ENCODE data around the gene KCNK3.
"Not testable (repeated sequence)": the region's sequence is repeated elsewhere in the genome, so short reads cannot be mapped to it uniquely, and the experiment has no call there.

KCNK3 gene

DNA sequence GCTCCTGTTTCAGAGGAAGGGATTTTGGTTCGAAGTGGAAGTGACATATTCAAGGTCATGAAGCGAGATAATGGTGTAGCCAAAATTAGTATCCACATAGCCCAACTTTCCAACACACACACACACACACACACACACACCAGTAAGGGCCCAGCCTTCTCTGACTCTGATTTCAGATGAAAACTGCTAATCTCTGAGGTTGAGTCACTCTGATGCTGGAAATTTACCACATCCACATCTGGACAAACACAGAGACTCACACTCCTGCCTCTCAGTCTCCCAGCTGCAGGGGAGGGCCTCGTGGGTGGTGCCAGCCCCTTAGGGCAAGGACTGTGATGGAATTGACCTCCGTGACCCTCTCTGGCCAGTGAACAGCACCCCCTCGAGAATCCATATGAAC is 42.6 kb downstream of the KCNK3 start:
- no peak for DNase-seq

DNA sequence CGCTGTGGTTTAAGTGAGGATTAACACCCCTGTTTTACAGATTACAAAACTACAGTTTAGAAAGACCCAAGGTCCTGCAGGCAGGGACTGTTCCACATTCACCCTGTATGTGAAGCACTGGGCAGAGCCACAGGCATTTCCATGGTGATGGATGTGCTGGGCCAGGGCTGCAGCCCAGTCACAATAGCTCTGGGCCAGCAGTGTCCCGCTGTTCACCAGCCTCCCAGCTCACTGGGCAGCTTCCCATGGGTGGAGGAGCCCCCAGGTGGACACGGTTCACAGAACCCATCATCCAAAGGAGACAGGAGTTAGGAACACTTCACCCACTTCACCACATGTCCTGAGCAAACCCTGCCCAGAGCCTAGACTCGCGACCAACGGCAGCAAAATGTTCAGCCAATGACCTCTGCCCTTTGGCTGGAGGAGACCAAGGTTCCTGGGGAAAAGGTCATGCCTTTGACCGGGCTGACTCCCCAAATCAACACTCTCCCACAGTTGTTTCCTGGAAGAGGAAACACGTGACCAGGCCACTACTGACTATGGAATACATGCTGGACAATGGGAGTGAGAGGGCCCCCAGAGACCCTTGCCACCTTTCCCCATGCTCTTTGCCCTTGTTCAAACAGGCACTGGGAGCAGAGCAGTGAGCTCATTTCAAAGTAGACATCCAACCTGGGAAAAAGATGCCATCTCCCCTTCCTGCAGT is 43.5 kb downstream of the KCNK3 start:
- DNase-seq: no peak

DNA sequence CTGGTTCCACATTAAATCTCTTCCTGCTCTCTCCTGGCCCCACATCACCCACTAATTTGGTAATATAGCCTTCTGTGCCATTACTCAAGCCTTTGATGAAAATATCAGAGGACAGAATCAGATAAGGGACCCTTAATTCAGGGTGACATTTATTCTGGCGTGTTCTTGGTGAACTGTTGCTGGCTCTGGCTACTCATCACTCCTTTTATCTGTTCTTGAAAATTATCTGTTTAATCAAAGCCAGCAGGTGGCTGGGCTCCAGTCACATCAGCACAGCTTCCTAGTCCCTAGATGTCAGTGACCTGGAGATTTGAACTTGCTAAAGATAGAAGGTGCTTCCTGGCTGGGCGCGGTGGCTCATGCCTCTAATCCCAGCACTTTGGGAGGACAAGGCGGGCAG is 44.7 kb downstream of the KCNK3 start:
- no peak for DNase-seq

DNA sequence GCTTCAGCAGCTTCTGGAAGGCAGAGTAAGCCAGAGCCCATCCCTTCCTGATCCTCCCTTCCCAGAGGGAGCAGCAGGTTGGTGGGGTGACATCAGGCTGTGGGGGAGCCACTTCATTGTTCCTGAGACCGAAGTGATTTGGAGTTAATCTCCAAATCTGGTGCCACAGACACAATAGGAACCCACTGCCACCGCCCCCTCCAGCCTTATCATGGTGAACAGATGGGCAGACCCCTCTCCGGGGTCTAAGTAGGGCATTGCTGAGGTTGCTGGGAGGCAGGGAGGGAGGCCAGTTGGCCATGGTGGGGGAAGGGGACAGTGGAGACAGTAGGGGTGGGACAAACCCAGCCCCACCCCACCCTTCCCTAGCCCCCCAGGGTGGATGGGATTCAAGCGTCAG is 46.0 kb downstream of the KCNK3 start:
- DNase-seq: no peak

DNA sequence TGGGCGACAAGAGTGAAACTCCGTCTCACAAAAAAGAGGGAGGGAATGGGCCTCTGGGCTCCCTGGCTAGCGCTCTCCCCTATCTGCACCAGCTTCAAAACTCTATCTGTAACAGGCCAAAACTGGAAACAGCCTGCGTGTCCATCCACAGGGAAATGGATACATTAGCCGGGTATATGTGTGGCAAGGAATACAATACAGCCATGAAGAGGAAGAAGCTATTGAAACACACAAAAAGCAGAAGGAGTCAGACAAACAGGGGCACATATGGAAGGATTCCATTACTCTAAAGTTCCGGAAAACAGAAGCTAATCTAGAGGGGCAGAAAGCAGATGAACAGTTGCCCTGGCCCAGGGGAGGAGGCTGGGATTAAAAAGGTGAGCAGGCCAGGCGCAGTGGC is 47.0 kb downstream of the KCNK3 start:
- DNase-seq: no peak

DNA sequence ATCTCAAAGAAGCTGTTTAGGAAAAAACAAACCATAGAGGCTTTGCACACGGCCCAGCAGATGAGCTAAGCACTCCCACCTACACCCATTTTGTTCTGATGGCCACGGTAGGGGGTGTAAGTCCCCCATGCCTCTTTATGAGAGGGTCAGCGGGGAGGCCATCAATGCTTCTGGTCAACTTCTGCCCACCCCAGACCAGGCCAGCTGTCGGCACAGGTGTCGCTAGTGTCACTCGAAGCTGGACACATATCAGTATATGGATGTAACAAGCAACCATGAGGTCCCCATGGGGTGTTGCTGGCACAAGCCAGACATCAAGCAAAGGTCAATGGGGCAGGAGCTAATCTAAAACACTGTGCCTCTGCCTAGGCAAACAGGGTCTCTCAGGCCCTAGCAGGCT is 47.8 kb downstream of the KCNK3 start:
- DNase-seq: no peak

DNA sequence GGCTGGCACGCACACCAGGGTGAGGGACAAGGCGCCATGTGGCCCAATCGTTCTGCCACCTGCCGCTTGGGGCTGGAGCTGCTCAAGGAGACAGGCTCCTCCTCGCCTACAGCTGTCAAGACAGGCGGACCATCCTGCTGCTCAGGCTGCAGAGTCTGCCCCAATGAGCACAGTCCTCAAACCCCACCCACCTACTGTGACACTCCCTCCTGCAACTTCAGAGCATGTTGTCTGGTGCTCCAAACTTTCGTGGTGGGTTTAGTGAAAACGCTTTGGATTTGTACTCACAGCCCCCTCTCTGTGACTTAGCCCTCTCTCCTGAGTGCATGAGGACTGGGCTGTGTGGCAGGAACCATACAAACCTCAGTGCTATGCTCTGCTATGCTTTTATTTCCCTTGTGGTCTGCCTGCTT is 48.4 kb downstream of the KCNK3 start:
- no peak for DNase-seq

DNA sequence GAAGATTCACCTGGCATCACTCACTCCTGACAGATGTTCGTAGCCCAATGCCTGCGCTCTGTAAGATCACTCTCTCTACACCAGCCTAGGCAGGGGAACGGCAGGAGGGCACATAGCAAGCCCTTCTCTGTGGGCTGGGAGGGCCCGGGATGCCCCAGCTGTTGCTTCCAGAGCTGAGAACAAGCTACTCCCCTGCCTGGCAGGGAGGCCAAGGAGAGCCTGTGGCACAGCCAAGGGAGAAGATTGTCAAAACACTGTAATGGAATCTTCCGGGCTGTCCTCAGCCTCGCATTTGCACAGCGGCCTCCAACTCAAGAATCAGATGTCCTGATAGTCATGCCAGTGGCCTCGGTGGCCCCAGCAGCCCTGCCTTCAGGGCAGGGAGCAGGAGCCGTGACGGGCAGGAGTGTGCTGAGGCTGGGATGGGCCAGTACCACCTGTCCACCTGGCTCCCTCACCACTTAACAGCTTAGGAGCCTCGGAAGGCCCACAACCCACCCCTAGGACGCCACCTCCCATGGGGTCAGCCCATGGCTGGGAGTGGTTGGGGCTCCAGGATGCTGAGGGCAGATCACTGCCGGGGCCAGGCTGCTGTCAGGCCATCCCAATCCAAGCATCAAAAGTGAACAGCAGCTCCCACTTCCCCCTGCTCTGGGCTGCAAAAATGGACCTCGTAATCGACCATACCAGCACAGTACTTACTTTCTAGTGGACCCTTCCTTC is 49.7 kb downstream of the KCNK3 start:
- DNase-seq: no peak

DNA sequence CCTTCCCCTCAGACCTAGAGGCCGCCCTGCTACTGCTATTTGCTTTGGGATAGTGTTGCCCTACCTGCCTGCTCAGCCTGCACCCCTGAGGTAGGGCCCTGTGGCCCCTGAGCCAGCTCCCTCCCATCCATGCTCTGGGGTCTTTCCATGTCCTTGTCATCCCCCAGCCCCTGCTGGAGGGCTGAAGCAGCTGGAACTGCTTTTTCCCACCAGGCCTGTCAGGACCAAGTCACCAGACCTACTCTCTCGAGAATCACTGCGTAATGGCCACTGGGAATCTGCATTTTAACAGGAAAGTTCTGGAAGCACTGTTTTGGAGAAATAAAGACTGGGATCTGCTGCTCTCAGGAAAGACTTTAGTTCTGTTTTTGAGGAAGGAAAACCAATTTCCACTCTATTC is 51.3 kb downstream of the KCNK3 start:
- DNase-seq: no peak

DNA sequence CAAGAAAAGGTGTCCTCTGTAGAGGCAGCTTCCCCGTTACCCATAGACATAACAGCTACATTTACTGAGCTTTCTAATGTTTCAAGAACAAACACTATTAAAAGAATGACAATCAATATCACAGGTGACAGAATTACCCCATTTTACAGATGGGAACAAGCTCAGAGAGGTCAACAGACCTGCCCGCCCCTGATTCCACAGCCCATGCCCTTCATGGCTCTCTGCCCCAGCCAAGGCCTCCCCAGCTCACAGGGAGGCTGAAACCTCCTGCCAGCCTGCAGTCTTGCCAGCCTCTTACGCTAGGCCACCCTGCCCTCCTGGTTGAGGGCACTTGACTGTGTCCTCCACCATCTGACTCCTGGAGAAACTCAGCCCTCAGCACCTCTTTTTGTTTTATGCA is 52.4 kb downstream of the KCNK3 start:
- no peak for DNase-seq

DNA sequence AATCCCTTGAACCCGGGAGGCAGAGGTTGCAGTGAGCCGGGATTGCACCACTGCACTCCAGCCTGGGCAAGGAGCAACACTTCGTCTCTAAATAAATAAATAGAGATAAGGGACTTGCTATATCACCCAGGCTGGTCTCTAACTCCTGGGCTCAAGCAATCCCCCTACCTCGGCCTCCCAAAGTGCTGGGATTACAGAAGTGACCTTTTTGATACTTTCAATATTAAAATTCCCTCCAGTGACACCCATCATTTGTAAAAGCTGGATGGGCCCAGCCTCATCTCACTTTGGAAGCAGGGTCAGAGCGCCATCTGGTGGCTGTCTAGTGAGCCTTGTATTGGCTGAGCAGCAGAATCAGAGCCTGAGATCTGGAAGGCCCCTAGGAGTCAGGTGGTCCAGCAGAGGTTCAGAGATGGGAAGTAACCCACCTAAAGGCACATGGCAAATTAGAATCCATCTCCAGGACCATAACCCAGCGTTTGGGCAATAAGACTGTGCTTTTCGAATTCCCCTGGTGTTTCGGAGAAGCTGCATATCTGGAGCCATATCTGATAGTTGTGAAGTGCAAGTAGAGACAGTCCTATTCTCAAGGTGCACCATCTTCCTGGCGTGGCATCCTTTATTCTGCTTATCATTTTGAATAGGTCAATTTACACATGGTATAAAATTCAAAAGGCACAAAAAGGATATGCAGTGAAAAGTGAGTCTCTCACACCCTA is 53.2 kb downstream of the KCNK3 start:
- DNase-seq: peak; percentile 34 to 73 (median 71)

DNA sequence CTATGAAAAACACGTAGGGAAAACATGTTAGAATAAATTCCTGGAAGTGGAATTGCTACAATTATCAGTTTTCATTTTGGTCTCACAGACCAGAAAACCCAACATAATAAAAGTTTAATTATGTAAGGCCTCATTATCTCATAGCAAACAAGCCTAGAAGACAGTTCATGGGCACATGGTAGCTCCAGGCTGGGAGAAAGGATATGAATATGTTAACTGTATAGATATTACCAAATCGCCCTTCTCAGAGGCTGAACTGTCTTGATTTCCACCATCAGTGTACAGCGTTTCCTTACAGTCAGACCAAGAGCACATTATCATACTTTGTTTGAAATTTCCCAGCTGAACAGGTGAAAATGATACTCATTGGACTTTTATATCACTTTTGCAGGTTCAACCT is 54.4 kb downstream of the KCNK3 start:
- no peak for DNase-seq

DNA sequence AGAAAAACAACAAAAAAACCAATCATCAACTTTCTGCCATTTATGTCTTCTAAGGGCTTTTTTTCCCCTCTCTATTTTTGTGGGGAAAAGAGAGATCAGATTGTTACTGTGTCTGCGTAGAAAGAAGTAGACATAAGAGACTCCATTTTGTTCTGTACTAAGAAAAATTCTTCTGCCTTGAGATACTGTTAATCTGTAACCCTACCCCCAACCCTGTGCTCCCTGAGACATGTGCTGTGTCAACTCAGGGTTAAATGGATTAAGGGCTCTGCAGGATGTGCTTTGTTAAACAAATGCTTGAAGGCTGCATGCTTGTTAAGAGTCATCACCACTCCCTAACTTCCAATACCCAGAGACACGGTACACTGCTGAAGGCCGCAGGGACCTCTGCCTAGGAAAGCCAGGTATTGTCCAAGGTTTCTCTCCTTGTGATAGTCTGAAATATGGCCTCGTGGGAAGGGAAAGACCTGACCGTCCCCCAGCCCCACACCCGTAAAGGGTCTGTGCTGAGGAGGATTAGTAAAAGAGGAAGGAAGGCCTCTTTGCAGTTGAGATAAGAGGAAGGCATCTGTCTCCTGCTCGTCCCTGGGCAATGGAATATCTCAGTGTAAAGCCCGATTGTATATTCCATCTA is 57.4 kb downstream of the KCNK3 start:
- DNase-seq: not testable (repeated sequence)

DNA sequence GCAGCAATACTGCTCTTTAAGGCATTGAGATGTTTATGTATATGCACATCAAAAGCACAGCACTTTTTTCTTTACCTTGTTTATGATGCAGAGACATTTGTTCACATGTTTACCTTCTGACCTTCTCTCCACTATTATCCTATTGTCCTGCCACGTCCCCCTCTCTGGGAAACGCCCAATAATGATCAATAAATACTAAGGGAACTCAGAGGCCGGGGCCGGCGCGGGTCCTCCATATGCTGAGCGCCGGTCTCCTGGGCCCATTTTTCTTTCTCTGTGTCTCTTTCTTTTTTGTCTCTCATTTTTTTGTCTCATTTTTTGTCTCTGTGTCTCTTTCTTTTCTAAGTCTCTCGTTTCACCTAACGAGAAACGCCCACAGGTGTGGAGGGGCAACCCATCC is 57.9 kb downstream of the KCNK3 start:
- not testable (repeated sequence) for DNase-seq

DNA sequence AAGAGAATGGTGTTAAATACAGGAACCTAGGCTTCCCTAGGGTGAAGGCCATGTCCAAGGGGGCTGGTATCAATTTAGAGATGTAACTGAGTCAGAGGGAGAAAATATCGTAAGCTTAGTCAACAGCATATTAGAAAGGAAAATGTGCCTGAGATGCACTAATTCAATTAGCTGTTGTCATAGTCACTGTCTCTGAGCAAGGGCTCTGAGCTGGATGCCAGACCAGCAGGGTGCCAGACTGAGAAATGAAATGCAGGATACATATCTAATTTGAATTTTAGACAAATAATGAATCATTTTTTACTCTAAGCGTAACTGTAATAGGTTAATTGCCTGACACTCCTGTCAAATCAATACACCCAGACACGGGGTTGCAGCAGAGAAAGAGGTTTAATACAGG is 60.1 kb downstream of the KCNK3 start:
- no peak for DNase-seq

DNA sequence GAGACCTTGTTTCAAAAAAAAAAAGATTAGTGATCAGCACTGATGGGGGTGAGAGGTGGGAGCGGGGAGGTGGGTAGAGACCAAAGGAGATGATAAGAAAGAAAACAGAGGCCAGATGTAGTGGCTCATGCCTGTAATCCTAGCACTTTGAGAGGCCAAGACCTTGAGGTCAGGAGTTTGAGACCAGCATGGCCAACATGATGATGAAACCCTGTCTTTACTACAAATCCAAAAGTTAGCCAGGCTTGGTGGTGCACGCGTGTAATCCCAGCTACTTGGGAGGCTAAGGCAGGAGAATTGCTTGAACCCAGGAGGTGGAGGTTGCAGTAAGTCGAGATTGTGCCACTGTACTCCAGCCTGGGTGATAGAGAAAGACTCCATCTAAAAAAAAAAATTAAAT is 62.0 kb downstream of the KCNK3 start:
- no peak for DNase-seq

DNA sequence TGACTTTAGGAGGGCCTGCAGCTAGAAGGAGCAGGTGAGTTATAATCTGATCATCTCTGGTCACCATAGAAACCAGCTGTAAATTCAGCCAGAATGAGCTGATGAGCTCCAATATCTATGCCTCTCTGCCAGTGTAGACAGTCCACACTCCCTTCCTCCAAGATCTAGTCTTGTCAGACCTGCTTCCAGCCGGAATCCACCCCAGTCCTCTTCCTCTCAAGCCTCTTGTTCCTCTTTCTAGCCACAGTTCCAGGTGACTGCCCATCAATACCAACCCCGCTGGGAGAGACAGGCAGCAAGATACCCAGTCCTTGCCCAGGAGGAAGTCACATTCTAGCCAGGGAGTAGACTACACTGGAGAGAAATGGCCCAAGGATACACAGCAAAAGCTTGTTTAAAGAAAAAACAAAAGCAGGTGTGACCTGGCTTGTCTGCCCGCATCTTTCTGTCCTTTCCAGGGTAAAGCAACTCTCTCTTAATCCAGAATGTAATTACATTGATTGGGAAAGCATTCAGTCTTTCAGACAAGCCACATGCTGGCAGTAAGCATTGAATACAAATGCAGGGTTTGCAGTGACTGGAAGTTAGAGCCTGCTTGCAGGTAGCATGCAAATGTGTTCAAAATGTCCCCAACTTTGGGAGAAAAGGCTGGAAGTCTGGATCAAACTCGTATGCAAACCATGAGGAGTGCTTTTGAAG is 62.6 kb downstream of the KCNK3 start:
- DNase-seq: no peak

DNA sequence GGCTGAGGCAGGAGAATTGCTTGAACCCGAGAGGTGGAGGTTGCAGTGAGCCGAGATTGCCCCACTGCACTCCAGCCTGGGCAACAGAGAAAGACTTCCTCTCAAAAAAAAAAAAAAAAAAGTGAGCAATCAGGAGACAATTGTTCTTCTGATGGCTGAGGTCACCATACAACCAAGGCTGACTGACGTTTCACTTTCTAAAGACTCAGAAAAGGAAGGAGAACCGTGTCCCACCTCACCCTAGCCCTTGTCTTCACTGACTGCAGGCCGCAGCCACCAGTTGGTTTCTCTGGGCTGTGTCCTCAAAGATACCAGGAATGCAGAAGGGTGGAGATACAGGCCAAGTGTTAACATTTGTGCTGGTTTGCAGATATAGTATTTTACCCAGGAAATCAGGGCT is 63.8 kb downstream of the KCNK3 start:
- DNase-seq: no peak

DNA sequence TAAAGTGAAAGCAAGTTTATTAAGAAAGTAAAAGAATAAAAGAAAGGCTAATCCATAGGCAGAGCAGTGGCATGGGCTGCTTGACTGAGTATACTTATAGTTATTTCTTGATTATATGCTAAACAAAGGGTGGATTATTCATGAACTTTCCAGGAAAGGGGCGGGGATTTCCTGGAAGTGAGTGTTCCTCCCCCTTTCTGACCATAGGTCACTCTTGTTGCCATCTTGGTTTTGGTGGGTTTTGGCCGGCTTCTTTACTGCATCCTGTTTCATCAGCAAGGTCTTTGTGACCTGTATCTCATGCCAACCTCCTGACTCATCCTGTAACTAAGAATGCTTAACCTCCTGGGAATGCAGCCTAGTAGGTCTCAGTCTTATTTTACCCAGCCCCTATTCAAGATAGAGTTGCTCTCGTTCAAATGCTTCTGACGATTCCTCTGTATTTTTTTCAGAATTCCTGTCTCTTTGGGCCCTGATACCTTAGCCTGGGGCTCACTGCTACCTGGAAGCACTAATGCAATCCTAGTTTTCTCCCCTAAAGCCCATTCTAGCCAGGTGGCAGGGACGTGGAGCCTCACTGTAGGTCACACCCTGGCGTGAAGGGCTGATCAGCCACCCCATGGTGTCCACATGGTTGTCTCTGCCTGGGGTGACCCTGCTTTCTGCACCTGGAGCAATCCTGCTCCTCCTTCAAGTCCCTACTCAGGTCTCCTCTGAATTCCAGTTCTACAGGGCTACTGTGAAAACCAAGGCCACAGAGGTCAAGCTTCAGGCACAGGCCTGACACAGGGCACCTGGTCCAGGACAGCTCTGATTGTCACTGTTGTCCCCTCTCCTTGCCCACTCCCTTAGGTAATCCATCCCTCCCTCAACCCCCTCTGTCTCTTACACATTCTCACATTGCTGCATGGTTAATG is 65.6 kb downstream of the KCNK3 start:
- DNase-seq: no peak

DNA sequence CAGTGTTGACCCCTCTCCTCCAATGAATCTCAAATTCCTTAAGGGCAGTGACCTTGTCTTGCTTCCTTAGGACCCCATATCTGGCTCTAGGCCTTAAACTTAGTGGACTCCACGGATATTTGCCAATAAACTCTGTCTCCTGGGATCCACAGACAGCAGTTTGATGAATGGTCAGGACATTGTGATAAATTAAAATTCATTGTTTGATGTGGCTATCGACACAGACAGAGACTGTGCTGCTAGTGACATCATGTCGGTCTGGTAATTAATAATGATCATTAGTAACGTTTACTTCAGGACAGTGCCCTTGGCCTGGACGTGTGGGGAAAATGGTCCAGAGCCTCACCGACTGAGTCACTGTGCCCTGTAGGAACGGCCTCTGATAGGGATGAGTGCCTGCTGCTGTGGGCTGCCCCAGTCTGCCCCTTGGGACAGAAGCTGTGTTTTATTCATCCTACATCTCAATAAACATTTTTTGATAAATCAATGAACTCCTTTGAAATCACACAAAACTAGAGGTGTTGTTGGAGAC is 66.3 kb downstream of the KCNK3 start:
- no peak for DNase-seq

DNA sequence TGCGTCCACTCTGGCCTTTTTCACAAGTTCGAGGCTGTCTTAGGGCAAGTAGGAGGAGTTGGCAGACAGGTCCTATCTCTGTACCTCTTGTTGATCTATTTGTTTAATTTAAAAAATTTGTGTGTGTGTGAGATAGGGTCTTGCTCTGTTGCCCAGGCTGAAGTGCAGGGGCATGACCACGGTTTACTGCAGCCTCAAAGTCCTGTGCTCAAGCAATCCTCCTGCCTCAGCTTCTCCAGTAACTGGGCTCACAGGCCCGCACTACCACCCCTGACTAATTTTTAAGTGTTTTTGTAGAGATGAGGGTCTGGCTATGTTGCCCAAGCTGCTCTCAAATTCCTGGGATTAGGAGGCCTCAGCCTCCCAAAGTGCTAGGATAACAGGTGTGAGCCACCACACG is 67.3 kb downstream of the KCNK3 start:
- no peak for DNase-seq

DNA sequence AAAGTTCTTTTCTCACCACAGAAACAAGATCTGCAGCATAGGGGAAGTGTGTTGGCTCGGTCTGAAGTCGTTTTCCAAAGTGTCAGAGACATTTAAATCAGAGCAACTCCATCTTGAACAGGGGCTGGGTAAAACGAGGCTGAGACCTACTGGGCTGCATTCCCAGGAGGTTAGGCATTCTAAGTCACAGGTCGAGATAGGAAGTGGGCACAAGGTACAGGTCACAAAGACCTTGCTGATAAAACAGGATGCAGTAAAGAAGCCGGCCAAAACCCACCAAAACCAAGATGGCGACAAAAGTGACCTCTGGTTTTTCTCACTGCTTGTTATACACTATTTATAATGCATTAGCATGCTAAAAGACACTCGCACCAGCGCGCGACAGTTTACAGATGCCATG is 68.5 kb downstream of the KCNK3 start:
- DNase-seq: not testable (repeated sequence)
